Bronchial epithelial cell (primary cell): ENCODE data around the gene FRZB. TPM values are rescaled to one million over a fixed set of nuclear protein-coding genes. Genes with fewer than 3 reads are reported as not detected.

Experiments used
- DNase-seq: peaks from one replicate; pipeline ENCODE4 v3.0.0-alpha.2; 2010; ENCODE audit warnings: low read depth
- FAIRE-seq: peaks from 2 replicates; lab custom pipeline; 2011; peaks lifted over from hg19 to GRCh38; lab: Jason Lieb, UNC
- H3K27me3 ChIP-seq: 2 replicates; pipeline ENCODE4 v1.5.1; 2011; ENCODE audit warnings: low read length; ENCODE audit not compliant: control insufficient read depth, insufficient read depth
- H3K36me3 ChIP-seq: 2 replicates; pipeline ENCODE4 v1.5.1; 2011; ENCODE audit warnings: low read length; ENCODE audit not compliant: control insufficient read depth, insufficient read depth
- H3K4me3 ChIP-seq: 2 replicates; pipeline ENCODE4 v1.5.1; 2011; ENCODE audit warnings: mild to moderate bottlenecking, low read depth, low read length, control low read depth
- CTCF ChIP-seq: IDR thresholded peaks from 2 replicates; pipeline ENCODE4 v1.5.1; 2011; ENCODE audit warnings: mild to moderate bottlenecking, moderate library complexity, low read length, control low read depth, inconsistent platforms; ENCODE audit not compliant: insufficient read depth, severe bottlenecking
- total RNA-seq: library from RNA; depleted of rRNA; stranded (reverse); fragments of >200 nt; gene quantifications from 2 replicates; pipeline ENCODE4 v1.2.1, GENCODE V29; 2014

FRZB gene
- total RNA-seq, 1 donor from 2014 or later = 0.26 TPM

DNA sequence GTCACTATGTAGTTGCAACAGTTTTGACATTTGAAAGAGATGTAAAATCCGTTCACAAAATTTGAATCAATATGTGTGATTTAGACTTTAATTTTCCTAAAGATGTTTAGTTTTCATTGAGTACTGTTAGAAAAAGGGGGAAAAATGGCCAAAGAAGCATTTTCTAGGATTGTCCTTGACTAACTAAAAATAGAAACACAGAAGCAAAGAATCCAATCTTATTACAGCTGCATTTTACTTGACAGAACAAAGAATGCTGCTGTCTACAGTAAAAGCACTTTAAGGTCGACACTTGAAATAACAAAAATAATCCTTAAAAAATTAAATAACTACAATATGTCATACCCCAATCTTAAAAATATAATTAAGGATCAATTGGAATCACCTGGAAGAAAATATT is 48.9 kb downstream of the FRZB start:
- H3K27me3 ChIP-seq = peaks cover 1% of the 10 kb centered on the region
- FAIRE-seq (no peak), DNase-seq (no peak)
- TF ChIP-seq CTCF = no peak
- H3K4me3 ChIP-seq = no peak overlapping the region
- no peaks in the 10 kb centered on the region for H3K36me3 ChIP-seq

DNA sequence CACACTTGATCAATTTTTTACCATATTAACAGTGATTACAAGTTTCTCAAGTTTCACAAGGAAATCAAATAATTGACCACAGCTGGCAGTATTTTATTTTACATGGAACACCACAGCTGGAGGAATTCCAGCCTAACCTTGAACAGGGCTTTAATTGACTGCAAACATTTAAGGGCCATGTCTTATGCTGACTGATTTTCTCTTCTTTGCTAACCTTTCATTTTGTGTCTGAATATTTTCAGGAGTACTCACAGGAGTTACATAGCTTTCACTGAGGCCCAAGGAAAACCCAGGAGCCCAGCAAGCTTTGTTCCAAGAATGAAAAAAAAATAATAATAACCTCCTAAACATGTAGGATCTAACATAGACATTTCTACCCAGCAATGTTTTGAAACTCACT is 49.6 kb downstream of the FRZB start:
- no peak for FAIRE-seq
- TF ChIP-seq CTCF = no peak
- no peak for DNase-seq
- Histone ChIP-seq H3K27me3 (peaks cover 1% of the 10 kb centered on the region), H3K4me3 (no peak overlapping the region), H3K36me3 (no peaks in the 10 kb centered on the region)

- peaks cover 1% of the 10 kb centered on the region for H3K27me3 ChIP-seq
- TF ChIP-seq CTCF = no peak
- no peak for DNase-seq
- H3K36me3 ChIP-seq = no peaks in the 10 kb centered on the region
- FAIRE-seq = peak; percentile 85
- no peak overlapping the region for H3K4me3 ChIP-seq
Observed at GRCh38 chr2:182814804-182815203, 51.6 kb downstream of the FRZB start.

DNA sequence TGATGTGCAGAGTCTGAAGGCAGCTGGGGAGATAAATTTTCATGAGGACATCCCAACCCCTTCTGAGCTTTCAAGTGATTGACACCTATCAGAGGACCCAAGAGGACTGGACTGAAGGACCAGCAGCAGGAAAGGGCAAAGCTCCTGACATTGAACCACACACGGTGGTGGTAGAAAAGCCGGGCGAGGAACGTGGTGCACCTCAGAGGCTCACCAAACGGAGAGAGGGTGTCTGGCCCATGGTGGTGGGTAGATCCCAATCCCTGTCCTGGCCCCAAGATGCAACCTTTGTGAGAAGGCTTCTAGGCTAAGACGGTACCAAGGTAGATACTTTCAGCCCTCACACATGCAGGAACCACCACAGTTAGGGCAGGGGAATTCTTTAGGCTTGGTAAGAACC is 52.1 kb downstream of the FRZB start:
- Histone ChIP-seq H3K27me3 (peaks cover 1% of the 10 kb centered on the region), H3K4me3 (no peak overlapping the region), H3K36me3 (no peaks in the 10 kb centered on the region)
- no peak for TF ChIP-seq CTCF
- DNase-seq (no peak), FAIRE-seq (no peak)

DNA sequence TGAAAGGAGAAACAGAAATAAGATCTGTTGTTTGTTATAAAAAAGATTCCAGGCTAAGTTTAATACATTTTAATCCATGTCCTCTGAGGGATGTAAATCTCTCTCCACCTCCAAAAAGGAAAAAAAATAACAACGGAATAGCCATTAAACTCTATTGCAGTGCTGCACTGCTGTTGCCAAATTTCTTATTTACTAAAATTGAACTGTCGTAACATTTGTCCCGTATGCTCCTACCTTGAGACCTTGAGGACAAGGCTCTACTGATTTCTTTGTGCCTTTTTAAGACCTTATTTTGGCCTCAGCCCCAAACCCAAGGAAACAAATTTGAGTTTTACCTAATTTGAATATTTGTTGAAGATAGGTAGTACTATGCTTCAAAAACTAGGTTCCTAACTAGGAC is 56.4 kb downstream of the FRZB start:
- H3K27me3 ChIP-seq = peaks cover 3% of the 10 kb centered on the region

More for the DNA sequence above, 56.4 kb downstream of the FRZB start:
- Histone ChIP-seq H3K36me3 (no peaks in the 10 kb centered on the region), H3K4me3 (no peak overlapping the region)
- DNase-seq = no peak
- no peak for TF ChIP-seq CTCF
- FAIRE-seq = no peak
